ENCODE results near the gene SFMBT2.

DNA sequence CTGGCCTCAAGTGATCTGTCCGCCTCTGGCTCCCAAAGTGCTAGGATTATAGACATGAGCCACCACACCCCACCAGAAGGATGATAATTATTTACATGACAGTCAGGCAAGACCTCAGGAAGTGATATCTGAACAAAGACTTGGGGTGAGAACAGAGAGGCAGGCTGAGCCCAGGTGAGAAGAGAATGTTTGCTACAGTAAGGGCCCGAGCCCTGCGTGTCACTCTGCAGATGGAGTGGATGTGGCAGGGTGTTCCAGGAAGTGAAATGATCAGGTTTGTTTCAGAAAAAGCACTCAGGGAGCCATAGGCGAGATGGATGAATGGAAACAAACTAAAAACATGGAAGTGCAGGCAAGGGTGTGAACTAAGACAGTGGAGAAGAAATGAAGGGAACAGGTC lies 22.2 kb downstream of the SFMBT2 start:
- TF ChIP-seq TBL1XR1 (IDR thresholded peaks at IDR 0.05; ENCODE audit: low read depth, low read length) (no peak), EZH2 (IDR thresholded peaks at IDR 0.05; ENCODE audit: borderline replicate concordance, control insufficient read depth, low read depth, low read length) (no peak), KLF5 (IDR thresholded peaks at IDR 0.05; ENCODE audit: partially characterized antibody) (no peak), PAX8 (IDR thresholded peaks at IDR 0.05) (no peak), POLR2AphosphoS5 (IDR thresholded peaks at IDR 0.05; ENCODE audit: low read length) (no peak), FOXK2 (IDR thresholded peaks at IDR 0.05) (no peak), MYB (IDR thresholded peaks at IDR 0.05; ENCODE audit: borderline replicate concordance, low read depth, low read length) (no peak), YBX1 (IDR thresholded peaks at IDR 0.05) (no peak), CEBPB (IDR thresholded peaks at IDR 0.05; ENCODE audit: borderline replicate concordance in 1 of 2, low read depth in 2 of 2, low read length in 2 of 2) (no peak)
- TF ChIP-seq, protein P1, sequence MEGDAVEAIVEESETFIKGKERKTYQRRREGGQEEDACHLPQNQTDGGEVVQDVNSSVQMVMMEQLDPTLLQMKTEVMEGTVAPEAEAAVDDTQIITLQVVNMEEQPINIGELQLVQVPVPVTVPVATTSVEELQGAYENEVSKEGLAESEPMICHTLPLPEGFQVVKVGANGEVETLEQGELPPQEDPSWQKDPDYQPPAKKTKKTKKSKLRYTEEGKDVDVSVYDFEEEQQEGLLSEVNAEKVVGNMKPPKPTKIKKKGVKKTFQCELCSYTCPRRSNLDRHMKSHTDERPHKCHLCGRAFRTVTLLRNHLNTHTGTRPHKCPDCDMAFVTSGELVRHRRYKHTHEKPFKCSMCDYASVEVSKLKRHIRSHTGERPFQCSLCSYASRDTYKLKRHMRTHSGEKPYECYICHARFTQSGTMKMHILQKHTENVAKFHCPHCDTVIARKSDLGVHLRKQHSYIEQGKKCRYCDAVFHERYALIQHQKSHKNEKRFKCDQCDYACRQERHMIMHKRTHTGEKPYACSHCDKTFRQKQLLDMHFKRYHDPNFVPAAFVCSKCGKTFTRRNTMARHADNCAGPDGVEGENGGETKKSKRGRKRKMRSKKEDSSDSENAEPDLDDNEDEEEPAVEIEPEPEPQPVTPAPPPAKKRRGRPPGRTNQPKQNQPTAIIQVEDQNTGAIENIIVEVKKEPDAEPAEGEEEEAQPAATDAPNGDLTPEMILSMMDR (IDR thresholded peaks at IDR 0.05 in 2 of 3, conservative IDR thresholded peaks at IDR 0.05 in 1 of 3; ENCODE audit: control insufficient read depth in 2 of 3, extremely low read depth in 1 of 3, insufficient read depth in 1 of 3, low read depth in 3 of 3, low read length in 3 of 3): no peak
